MM.1S (cell line): ENCODE measurements around the gene IFT22.
A peak's percentile ranks its signal among the peaks of the same experiment; 100 is the strongest.

Source experiments
- DNase-seq: peaks from one replicate; pipeline ENCODE4 v3.0.0-alpha.2; 2015
- H2AFZ ChIP-seq: fragments of 300-600 bp; sonication (generic); 2 replicates; pipeline ENCODE4 v1.6.0; 2016; ENCODE audit warnings: antibody characterized with exemption, low read length
- H3F3A ChIP-seq: fragments of 300-600 bp; sonication (generic); 2 replicates; pipeline ENCODE4 v1.6.1; 2016; ENCODE audit warnings: mild to moderate bottlenecking, antibody characterized with exemption, low read length, moderate library complexity, mixed read lengths; ENCODE audit not compliant: insufficient read depth
- H3K27ac ChIP-seq: fragments of 300-600 bp; sonication (generic); 2 replicates; pipeline ENCODE4 v1.5.1; 2016; ENCODE audit warnings: mild to moderate bottlenecking, low read length
- H3K27me3 ChIP-seq: fragments of 300-600 bp; sonication (generic); replicated peaks from 2 replicates; pipeline ENCODE4 v1.6.0; 2016; ENCODE audit warnings: low read length; ENCODE audit not compliant: insufficient read depth
- H3K36me3 ChIP-seq: fragments of 300-600 bp; sonication (generic); replicated peaks from 2 replicates; pipeline ENCODE4 v1.6.1; 2016; ENCODE audit warnings: mild to moderate bottlenecking, low read length, mixed read lengths; ENCODE audit not compliant: insufficient read depth
- H3K4me1 ChIP-seq: fragments of 300-600 bp; sonication (generic); 2 replicates; pipeline ENCODE4 v1.6.1; 2016; ENCODE audit warnings: low read length, mixed read lengths
- H3K4me2 ChIP-seq: fragments of 300-600 bp; sonication (generic); 2 replicates; pipeline ENCODE4 v1.6.0; 2016; ENCODE audit warnings: low read depth, low read length
- H3K4me3 ChIP-seq: fragments of 300-600 bp; sonication (generic); 2 replicates; pipeline ENCODE4 v1.5.1; 2016; ENCODE audit warnings: low read length, mixed read lengths
- H3K79me2 ChIP-seq: fragments of 300-600 bp; sonication (generic); 2 replicates; pipeline ENCODE4 v1.6.1; 2016; ENCODE audit warnings: mixed run types, low read length, mixed read lengths
- H3K9ac ChIP-seq: fragments of 300-600 bp; sonication (generic); 2 replicates; pipeline ENCODE4 v1.6.1; 2016; ENCODE audit warnings: low read length, mixed read lengths
- H3K9me2 ChIP-seq: fragments of 300-600 bp; sonication (generic); replicated peaks from 2 replicates; pipeline ENCODE4 v1.6.1; 2016; ENCODE audit warnings: mild to moderate bottlenecking, low read length, mixed read lengths; ENCODE audit not compliant: insufficient read depth
- H3K9me3 ChIP-seq: fragments of 300-600 bp; sonication (generic); replicated peaks from 2 replicates; pipeline ENCODE4 v1.6.1; 2016; ENCODE audit warnings: mild to moderate bottlenecking, low read length, mixed read lengths; ENCODE audit not compliant: insufficient read depth
- H4K20me1 ChIP-seq: fragments of 300-600 bp; sonication (generic); 2 replicates; pipeline ENCODE4 v1.6.1; 2016; ENCODE audit warnings: mild to moderate bottlenecking, low read length, moderate library complexity, mixed read lengths; ENCODE audit not compliant: insufficient read depth
- EZH2 ChIP-seq: fragments of 300-600 bp; sonication (generic); optimal IDR thresholded peaks from 2 replicates; pipeline ENCODE3; 2017; ENCODE audit warnings: low read depth, mild to moderate bottlenecking, antibody characterized with exemption, low read length, mixed read lengths
- EZH2phosphoT487 ChIP-seq: fragments of 300-600 bp; sonication (generic); IDR thresholded peaks from 2 replicates; pipeline ENCODE4 v1.6.1; 2018; ENCODE audit warnings: antibody characterized with exemption, low read length
- TF ChIP-seq, protein P1 (sequence below): fragments of 300-600 bp; sonication (generic); IDR thresholded peaks from 2 replicates; pipeline ENCODE4 v1.5.1; 2016; ENCODE audit warnings: antibody characterized with exemption, low read length, mixed read lengths

IFT22 gene

DNA sequence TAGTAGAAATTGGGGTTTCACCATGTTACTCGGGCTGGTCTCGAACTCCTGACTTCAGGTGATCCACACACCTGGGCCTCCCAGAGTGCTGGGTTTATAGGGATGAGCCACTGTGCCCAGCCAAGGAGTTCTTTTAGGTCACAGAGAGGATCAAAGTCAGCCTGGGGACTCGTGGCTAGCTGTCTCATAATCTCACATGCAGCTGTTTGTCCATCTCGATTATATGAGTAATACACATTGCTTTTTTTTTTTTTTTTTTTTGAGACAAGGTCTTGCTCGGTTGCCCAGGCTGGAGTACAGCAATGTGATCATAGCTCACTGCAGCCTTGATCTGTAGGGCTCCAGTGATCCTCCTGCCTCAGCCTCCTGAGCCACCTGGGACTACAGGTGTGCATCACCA, 2.2 kb downstream of the IFT22 start:
- H3K79me2 ChIP-seq: no peaks in the 10 kb centered on the region
- H3K27ac ChIP-seq: no peak overlapping the region
- no peaks in the 10 kb centered on the region for H3K36me3 ChIP-seq
- H3K9me2 ChIP-seq: no peaks in the 10 kb centered on the region
- TF ChIP-seq, protein P1, sequence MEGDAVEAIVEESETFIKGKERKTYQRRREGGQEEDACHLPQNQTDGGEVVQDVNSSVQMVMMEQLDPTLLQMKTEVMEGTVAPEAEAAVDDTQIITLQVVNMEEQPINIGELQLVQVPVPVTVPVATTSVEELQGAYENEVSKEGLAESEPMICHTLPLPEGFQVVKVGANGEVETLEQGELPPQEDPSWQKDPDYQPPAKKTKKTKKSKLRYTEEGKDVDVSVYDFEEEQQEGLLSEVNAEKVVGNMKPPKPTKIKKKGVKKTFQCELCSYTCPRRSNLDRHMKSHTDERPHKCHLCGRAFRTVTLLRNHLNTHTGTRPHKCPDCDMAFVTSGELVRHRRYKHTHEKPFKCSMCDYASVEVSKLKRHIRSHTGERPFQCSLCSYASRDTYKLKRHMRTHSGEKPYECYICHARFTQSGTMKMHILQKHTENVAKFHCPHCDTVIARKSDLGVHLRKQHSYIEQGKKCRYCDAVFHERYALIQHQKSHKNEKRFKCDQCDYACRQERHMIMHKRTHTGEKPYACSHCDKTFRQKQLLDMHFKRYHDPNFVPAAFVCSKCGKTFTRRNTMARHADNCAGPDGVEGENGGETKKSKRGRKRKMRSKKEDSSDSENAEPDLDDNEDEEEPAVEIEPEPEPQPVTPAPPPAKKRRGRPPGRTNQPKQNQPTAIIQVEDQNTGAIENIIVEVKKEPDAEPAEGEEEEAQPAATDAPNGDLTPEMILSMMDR: no peak
- no peak for TF ChIP-seq EZH2phosphoT487
- no peak for TF ChIP-seq EZH2
- no peak overlapping the region for H3K4me2 ChIP-seq
- H3K4me3 ChIP-seq: no peak overlapping the region
- no peak overlapping the region for H3K9ac ChIP-seq
- no peak overlapping the region for H2AFZ ChIP-seq
- H3F3A ChIP-seq: no peaks in the 10 kb centered on the region
- H3K27me3 ChIP-seq: peaks cover 5% of the 10 kb centered on the region
- no peaks in the 10 kb centered on the region for H3K9me3 ChIP-seq
- DNase-seq: no peak
- H3K4me1 ChIP-seq: 0 out of 2 replicates have a peak, but pooled peaks cover 3% of the 10 kb centered on the region
- no peaks in the 10 kb centered on the region for H4K20me1 ChIP-seq

DNA sequence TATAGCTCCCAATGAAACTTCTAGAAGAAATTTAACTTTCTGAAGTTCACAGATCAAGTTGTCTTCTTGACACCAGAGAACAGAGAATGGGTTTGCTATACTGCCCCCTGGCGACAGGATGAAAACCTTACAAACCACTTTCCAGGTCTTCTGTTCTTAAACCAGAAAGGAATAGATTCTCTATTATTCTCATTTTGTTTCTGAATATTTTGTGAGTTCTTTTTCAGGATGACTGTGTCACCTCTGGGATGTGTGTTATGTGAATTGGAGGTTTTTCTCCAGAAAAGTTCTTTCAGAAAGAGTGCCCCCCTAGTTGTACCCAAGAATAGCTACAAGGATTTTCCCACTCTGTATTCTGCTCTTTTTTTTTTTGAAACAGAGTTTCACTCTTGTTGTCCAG, 6.3 kb downstream of the IFT22 start:
- Histone ChIP-seq H3K79me2 (no peaks in the 10 kb centered on the region), H3K4me2 (no peak overlapping the region), H3K27me3 (no peaks in the 10 kb centered on the region), H3K27ac (no peak overlapping the region), H3K4me3 (no peak overlapping the region), H3F3A (no peaks in the 10 kb centered on the region), H3K9me3 (no peaks in the 10 kb centered on the region), H2AFZ (no peak overlapping the region), H4K20me1 (no peaks in the 10 kb centered on the region), H3K36me3 (no peaks in the 10 kb centered on the region), H3K9ac (no peak overlapping the region), H3K9me2 (no peaks in the 10 kb centered on the region), H3K4me1 (no peaks in the 10 kb centered on the region)
- no peak for TF ChIP-seq EZH2phosphoT487
- TF ChIP-seq, protein P1: peak; percentile 72
- DNase-seq: peak; percentile 58

DNA sequence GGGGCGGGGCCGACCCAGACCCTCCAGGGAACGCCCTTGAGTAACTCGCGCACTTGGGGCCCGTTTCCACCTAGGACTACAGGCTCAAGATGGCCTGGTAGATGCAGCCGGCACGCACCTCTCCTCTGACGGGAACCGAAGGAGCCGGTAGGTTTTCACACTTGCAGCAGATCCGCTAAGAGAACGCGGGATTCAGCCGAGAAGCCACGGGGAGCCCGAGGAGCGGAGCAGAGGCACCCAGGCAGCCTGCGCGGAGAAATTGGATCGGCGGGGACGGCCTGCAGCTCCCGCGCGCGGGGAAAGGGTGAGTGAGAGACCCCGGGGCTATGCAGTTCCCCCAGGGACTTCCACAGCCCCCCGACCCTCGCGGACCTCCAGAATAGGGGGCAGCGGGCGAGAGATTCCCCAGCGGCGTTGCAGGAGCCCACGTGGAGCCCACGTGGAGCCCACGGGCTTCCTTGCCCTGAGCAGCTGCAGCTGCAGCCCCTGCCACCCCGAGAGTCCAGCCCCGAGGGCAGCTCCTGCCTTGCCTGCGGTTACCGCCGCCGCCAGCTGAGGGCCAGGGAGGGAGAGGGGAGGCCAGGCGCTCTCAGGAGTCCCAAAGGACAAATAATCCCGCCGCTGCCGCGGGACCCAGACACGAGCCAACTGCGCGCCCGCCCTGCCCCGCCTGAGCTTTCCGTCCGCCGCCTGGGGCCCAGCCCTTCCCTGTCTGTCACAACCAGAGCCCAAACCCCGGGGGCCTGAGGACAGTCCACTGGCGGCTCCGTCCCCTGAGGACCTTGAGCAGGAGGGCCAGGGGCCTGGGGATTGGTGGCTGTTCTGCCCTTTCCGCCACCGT, 13.1 kb downstream of the IFT22 start:
- Histone ChIP-seq H3F3A (no peaks in the 10 kb centered on the region), H3K27me3 (peaks cover 34% of the 10 kb centered on the region), H3K27ac (no peak overlapping the region), H3K9ac (peak overlapping the region; percentile 45), H3K79me2 (no peaks in the 10 kb centered on the region), H3K36me3 (no peaks in the 10 kb centered on the region), H4K20me1 (no peaks in the 10 kb centered on the region), H3K9me2 (no peaks in the 10 kb centered on the region), H3K4me2 (peak overlapping the region; percentile 58; the same call in 1 of the 2 replicates), H3K4me1 (no peaks in the 10 kb centered on the region), H3K4me3 (peak overlapping the region; percentile 60), H3K9me3 (no peaks in the 10 kb centered on the region), H2AFZ (peak overlapping the region; percentile 63)
- TF ChIP-seq, protein P1: no peak
- peak; percentile 39 for DNase-seq
